Measurements from ENCODE around the gene ANTKMT.
A peak's percentile ranks its signal among the peaks of the same experiment; 100 is the strongest.

The ANTKMT gene

GRCh38 chr16:720990-721764, at the start of gene ANTKMT:
Gene ANTKMT, plus strand, starts transcription at chr16:721146. Its CDS starts 129 bp downstream, at chr16:721275.
- DNase-seq: peak; percentile 44

GRCh38 chr16:671353-672131, 49.4 kb upstream of the ANTKMT start:
- no peak for DNase-seq

GRCh38 chr16:672371-672770, 48.6 kb upstream of the ANTKMT start:
- no peak for DNase-seq

GRCh38 chr16:672851-673250, 48.1 kb upstream of the ANTKMT start:
- no peak for DNase-seq

GRCh38 chr16:673399-673991, 47.5 kb upstream of the ANTKMT start:
- DNase-seq: no peak

GRCh38 chr16:674214-674881, 46.6 kb upstream of the ANTKMT start:
- no peak for DNase-seq

GRCh38 chr16:674968-675883, 45.7 kb upstream of the ANTKMT start, which contains the start of gene RHBDL1:
Gene RHBDL1, plus strand, starts transcription at chr16:675671. Its CDS starts 120 bp downstream, at chr16:675791.
- no peak for DNase-seq

- no peak for DNase-seq
These were observed 44.9 kb upstream of the ANTKMT start for GRCh38 chr16:675884-676564.

GRCh38 chr16:676565-676902, 44.4 kb upstream of the ANTKMT start:
- DNase-seq: no peak

GRCh38 chr16:676913-677312, 44.0 kb upstream of the ANTKMT start:
- DNase-seq: no peak

GRCh38 chr16:677316-678190, 43.4 kb upstream of the ANTKMT start:
- no peak for DNase-seq

- DNase-seq: no peak
These were observed 42.6 kb upstream of the ANTKMT start for GRCh38 chr16:678209-678857.

GRCh38 chr16:678858-679813, 41.8 kb upstream of the ANTKMT start:
- DNase-seq: peak; percentile 63

- peak; percentile 63 for DNase-seq
These were observed 40.9 kb upstream of the ANTKMT start, which contains the start of gene STUB1 for GRCh38 chr16:679814-680624. Gene STUB1, plus strand, starts transcription at chr16:680410. Its CDS starts 116 bp downstream, at chr16:680526.

GRCh38 chr16:680625-680945, 40.4 kb upstream of the ANTKMT start:
- no peak for DNase-seq

GRCh38 chr16:680967-681745, 39.8 kb upstream of the ANTKMT start:
- DNase-seq: no peak
